ENCODE measurements around the gene ACTRT2.

- TF ChIP-seq CTCF (optimal IDR thresholded peaks at IDR 0.05 in 1 of 3, IDR thresholded peaks at IDR 0.05 in 1 of 3, conservative IDR thresholded peaks at IDR 0.05 in 1 of 3; ENCODE audit: extremely low read depth in 1 of 3, insufficient read depth in 2 of 3, low read length in 3 of 3) (no peak), EZH2 (IDR thresholded peaks at IDR 0.05; ENCODE audit: low read length) (no peak)
Observed at GRCh38 chr1:2972011-2972878, 49.0 kb upstream of the ACTRT2 start.
